Measurements from ENCODE around the gene PPT2.
A peak's percentile ranks its signal among the peaks of the same experiment; 100 is the strongest.

Gene PPT2

GRCh38 chr6:32151863-32152768, 1.8 kb upstream of the PPT2 start, which contains the start of gene PRRT1:
Gene PRRT1, minus strand, starts transcription at chr6:32151939. Its CDS starts 112 bp downstream, at chr6:32151827.
- DNase-seq (ENCODE audit: low spot score): no peak

- DNase-seq (ENCODE audit: low spot score): no peak
Observed at GRCh38 chr6:32152769-32153563, 975 bp upstream of the PPT2 start.

- peak; percentile 69 for DNase-seq (ENCODE audit: low spot score)
Observed at GRCh38 chr6:32154514-32155161, 697 bp downstream of the PPT2 start.

- DNase-seq (ENCODE audit: low spot score): no peak
Observed at GRCh38 chr6:32156891-32157290, 3.0 kb downstream of the PPT2 start.

- DNase-seq (ENCODE audit: low spot score): no peak
Observed at GRCh38 chr6:32158052-32158451, 4.1 kb downstream of the PPT2 start.

- DNase-seq (ENCODE audit: low spot score): no peak
Observed at GRCh38 chr6:32163559-32164258, 9.8 kb downstream of the PPT2 start.

GRCh38 chr6:32164295-32164694, 10.4 kb downstream of the PPT2 start, which contains the start of gene EGFL8:
Gene EGFL8, plus strand, starts transcription at chr6:32164595. Its CDS starts 1,571 bp downstream, at chr6:32166166.
- DNase-seq (ENCODE audit: low spot score): no peak

- DNase-seq (ENCODE audit: low spot score): no peak
Observed at GRCh38 chr6:32166411-32167061, 12.6 kb downstream of the PPT2 start.

- no peak for DNase-seq (ENCODE audit: low spot score)
Observed at GRCh38 chr6:32167154-32167760, 13.3 kb downstream of the PPT2 start.

GRCh38 chr6:32167761-32168262, 13.9 kb downstream of the PPT2 start:
- DNase-seq (ENCODE audit: low spot score): no peak

- DNase-seq (ENCODE audit: low spot score): no peak
Observed at GRCh38 chr6:32168350-32168749, 14.4 kb downstream of the PPT2 start.

- DNase-seq (ENCODE audit: low spot score): no peak
Observed at GRCh38 chr6:32168807-32169591, 15.1 kb downstream of the PPT2 start.

- DNase-seq (ENCODE audit: low spot score): no peak
Observed at GRCh38 chr6:32170294-32170693, 16.4 kb downstream of the PPT2 start.

GRCh38 chr6:32171234-32171633, 17.3 kb downstream of the PPT2 start:
- DNase-seq (ENCODE audit: low spot score): no peak

GRCh38 chr6:32173051-32173727, 19.2 kb downstream of the PPT2 start:
- no peak for DNase-seq (ENCODE audit: low spot score)

GRCh38 chr6:32174416-32174815, 20.5 kb downstream of the PPT2 start:
- no peak for DNase-seq (ENCODE audit: low spot score)

- no peak for DNase-seq (ENCODE audit: low spot score)
Observed at GRCh38 chr6:32175322-32175710, 21.4 kb downstream of the PPT2 start.

- DNase-seq (ENCODE audit: low spot score): peak; percentile 96
Observed at GRCh38 chr6:32175711-32176475, 22.0 kb downstream of the PPT2 start, which contains the start of gene AGPAT1. Gene AGPAT1, minus strand, starts transcription at chr6:32176084. Its CDS starts 4,588 bp downstream, at chr6:32171496.
